Hematopoietic multipotent progenitor cell treated with erythropoietin and hydrocortisone succinate and interleukin-3 and kit ligand, for 4 days (in vitro differentiated cells): ENCODE measurements around the gene NKD1.
"Not testable (repeated sequence)": the region's sequence is repeated elsewhere in the genome, so short reads cannot be mapped to it uniquely, and the experiment has no call there.

Experiments
- DNase-seq: peaks from one replicate; pipeline ENCODE4 v3.0.0-alpha.2; 2015

Gene NKD1

GRCh38 chr16:50520451-50521245 is 27.5 kb upstream of the NKD1 start:
- DNase-seq, result no peak

GRCh38 chr16:50521246-50521900 is 26.8 kb upstream of the NKD1 start:
- DNase-seq, result no peak

GRCh38 chr16:50522324-50522723 is 25.9 kb upstream of the NKD1 start:
- peak; percentile 30 for DNase-seq

GRCh38 chr16:50523710-50524109 is 24.5 kb upstream of the NKD1 start:
- no peak for DNase-seq

- DNase-seq, result no peak
Observed at GRCh38 chr16:50525262-50525661, 22.9 kb upstream of the NKD1 start.

GRCh38 chr16:50525716-50526115 is 22.5 kb upstream of the NKD1 start:
- no peak for DNase-seq

- no peak for DNase-seq
Observed at GRCh38 chr16:50526249-50526648, 21.9 kb upstream of the NKD1 start.

GRCh38 chr16:50526796-50527195 is 21.4 kb upstream of the NKD1 start:
- no peak for DNase-seq

- DNase-seq, result no peak
Observed at GRCh38 chr16:50528820-50529219, 19.4 kb upstream of the NKD1 start.

- no peak for DNase-seq
Observed at GRCh38 chr16:50529334-50529733, 18.9 kb upstream of the NKD1 start.

- DNase-seq, result no peak
Observed at GRCh38 chr16:50530277-50531236, 17.6 kb upstream of the NKD1 start.

- DNase-seq, result no peak
Observed at GRCh38 chr16:50531359-50531758, 16.8 kb upstream of the NKD1 start.

- no peak for DNase-seq
Observed at GRCh38 chr16:50531901-50532300, 16.3 kb upstream of the NKD1 start.

GRCh38 chr16:50532576-50532975 is 15.6 kb upstream of the NKD1 start:
- DNase-seq, result no peak

GRCh38 chr16:50533317-50533716 is 14.9 kb upstream of the NKD1 start:
- no peak for DNase-seq

- no peak for DNase-seq
Observed at GRCh38 chr16:50534091-50534490, 14.1 kb upstream of the NKD1 start.

GRCh38 chr16:50534556-50534955 is 13.6 kb upstream of the NKD1 start:
- DNase-seq, result no peak

GRCh38 chr16:50534958-50535357 is 13.2 kb upstream of the NKD1 start:
- DNase-seq, result no peak

- DNase-seq, result no peak
Observed at GRCh38 chr16:50535506-50536257, 12.5 kb upstream of the NKD1 start.

- DNase-seq, result not testable (repeated sequence)
Observed at GRCh38 chr16:50536258-50536645, 11.9 kb upstream of the NKD1 start.

- DNase-seq, result no peak
Observed at GRCh38 chr16:50537533-50538290, 10.5 kb upstream of the NKD1 start.
